Panc1 (cell line): ENCODE results near the gene FARSB. TPM values are rescaled to one million over a fixed set of nuclear protein-coding genes. Genes with fewer than 3 reads are reported as not detected.

Experiments used
- ATAC-seq: fragments of 200-7000 bp; cut with Tn5 transposase; 2 replicates; pipeline ENCODE4 v1.9.1; 2020; ENCODE audit warnings: mild to moderate bottlenecking, moderate library complexity
- BruUV-seq: library from RNA; stranded (reverse); fragments of 400-500 nt; replicated peaks from 2 replicates; lab custom pipeline; 2021; lab: Mats Ljungman, UMichigan
- CTCF ChIA-PET: fragments of 300-600 bp; sonication (Branson Sonifier 250); formaldehyde crosslinking; loops from one replicate; lab custom pipeline; 2022; ENCODE audit warnings: antibody characterized with exemption; lab: Charles Lee
- POLR2A ChIA-PET: fragments of 300-600 bp; sonication (Branson Sonifier 250); formaldehyde crosslinking; loops from one replicate; lab custom pipeline; 2022; ENCODE audit warnings: antibody characterized with exemption; lab: Charles Lee
- DNase-seq: peaks from one replicate; pipeline ENCODE4 v3.0.0-alpha.2; 2010; ENCODE audit warnings: low read depth, low spot score
- H3K27ac ChIP-seq: 2 replicates; pipeline ENCODE4 v1.5.1; 2011; ENCODE audit warnings: mild to moderate bottlenecking, low read length, inconsistent platforms
- H3K27me3 ChIP-seq: fragments of 200-500 bp; sonication (Bioruptor generic); 2 replicates; pipeline ENCODE4 v1.6.0; 2014; ENCODE audit warnings: low read length, inconsistent platforms; ENCODE audit not compliant: control insufficient read depth, insufficient read depth
- H3K36me3 ChIP-seq: fragments of 200-500 bp; sonication (Bioruptor generic); 2 replicates; pipeline ENCODE4 v1.5.1; 2014; ENCODE audit warnings: inconsistent platforms, mild to moderate bottlenecking, low read length, moderate library complexity; ENCODE audit not compliant: control insufficient read depth, insufficient read depth
- H3K4me1 ChIP-seq: 2 replicates; pipeline ENCODE4 v1.5.1; 2011; ENCODE audit warnings: inconsistent platforms, mild to moderate bottlenecking, low read length, moderate library complexity; ENCODE audit not compliant: control insufficient read depth, insufficient read depth
- H3K4me3 ChIP-seq, 2 experiments: 2 replicates each; pipeline ENCODE4 v1.5.1; 2011 to 2012; ENCODE audit warnings: low read depth in 2 of 2, low read length in 2 of 2, mild to moderate bottlenecking in 2 of 2, inconsistent platforms in 1 of 2, moderate library complexity in 1 of 2
- H3K9me3 ChIP-seq: fragments of 200-500 bp; sonication (Bioruptor generic); 2 replicates; pipeline ENCODE4 v1.5.1; 2014; ENCODE audit warnings: low read depth, mild to moderate bottlenecking, inconsistent platforms, low read length, moderate library complexity; ENCODE audit not compliant: control insufficient read depth, insufficient read depth
- POLR2AphosphoS5 ChIP-seq: IDR thresholded peaks from 2 replicates; pipeline ENCODE4 v1.6.1; 2012; ENCODE audit warnings: mild to moderate bottlenecking, low read depth, low read length, moderate library complexity
- REST ChIP-seq, 2 experiments: IDR thresholded peaks; 2 replicates each; pipeline ENCODE4 v1.6.1; 2011 to 2012; ENCODE audit warnings: low read depth in 2 of 2, control low read depth in 1 of 2, low read length in 1 of 2, mild to moderate bottlenecking in 1 of 2, moderate library complexity in 1 of 2; ENCODE audit not compliant: insufficient read depth in 1 of 2
- SIN3A ChIP-seq: IDR thresholded peaks from 2 replicates; pipeline ENCODE4 v1.6.1; 2012; ENCODE audit warnings: low read depth, mild to moderate bottlenecking, low read length, moderate library complexity, borderline replicate concordance; ENCODE audit not compliant: insufficient read depth
- TCF7L2 ChIP-seq: IDR thresholded peaks from 2 replicates; pipeline ENCODE4 v1.6.1; 2011; ENCODE audit warnings: mild to moderate bottlenecking, low read depth, low read length, inconsistent platforms
- in situ Hi-C: cut with HindIII; loops from 2 replicates; pipeline ENCODE4 v1.10.0; 2016; ENCODE audit warnings: low sequenced_read_pairs, low pct_unique_long_range_greater_than_20kb
- intact Hi-C: fragments of 100-400 bp; cut with micrococcal nuclease; formaldehyde crosslinking; loops from one replicate; pipeline ENCODE4 v1.10.0; 2022; ENCODE audit not compliant: unreplicated experiment
- total RNA-seq: library from RNA; stranded (reverse); gene quantifications from one replicate; pipeline ENCODE4 v1.2.1, GENCODE V29; 2021; ENCODE audit not compliant: unreplicated experiment
- TF ChIP-seq, protein P1 (sequence below): fragments of 450-650 bp; IDR thresholded peaks from 2 replicates; pipeline ENCODE4 v1.5.1; 2017; ENCODE audit warnings: mild to moderate bottlenecking

FARSB gene
- total RNA-seq, 1 experiment from 2014 or later, result 31.6 TPM

DNA sequence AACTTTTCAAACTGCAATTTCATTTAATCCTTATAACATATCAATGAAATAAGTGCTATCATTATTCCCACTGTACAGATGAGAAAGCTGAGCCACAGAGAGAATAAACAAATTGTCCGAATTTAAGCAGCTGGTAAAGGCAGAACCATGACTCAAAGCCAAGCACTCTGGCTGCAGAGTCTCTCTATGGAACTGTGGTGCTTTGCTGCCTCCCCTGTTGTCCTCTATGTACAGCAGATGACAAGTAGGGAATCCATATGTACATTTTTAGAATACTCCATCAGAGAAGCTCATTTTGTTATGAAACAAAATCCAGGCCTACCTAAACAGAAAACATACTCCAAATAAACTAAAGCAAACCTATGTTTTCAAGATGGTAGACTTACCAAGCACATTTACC is 45.1 kb downstream of the FARSB start:
- BruUV-seq, result no TSS peak
- intact Hi-C loops, result loop anchor here (5.0 kb wide), 1 partner anchor 293 kb away; no protein-coding TSS in a partner anchor
- DNase-seq, result no peak
- POLR2A ChIA-PET, result no interaction called here
- H3K9me3 ChIP-seq, result no peaks in the 10 kb centered on the region
- no peaks in the 10 kb centered on the region for H3K27me3 ChIP-seq
- no peak overlapping the region for H3K27ac ChIP-seq
- in situ Hi-C loops, result no loop called here
- no peak overlapping the region for H3K4me3 ChIP-seq
- no peak for ATAC-seq
- H3K36me3 ChIP-seq, result peaks cover 26% of the 10 kb centered on the region
- CTCF ChIA-PET, result interaction anchor here (0.6 kb wide), 1 partner anchor 593 kb away, joined by 5 read pairs; no protein-coding TSS in a partner anchor
- H3K4me1 ChIP-seq, result no peaks in the 10 kb centered on the region
- TF ChIP-seq, protein P1, sequence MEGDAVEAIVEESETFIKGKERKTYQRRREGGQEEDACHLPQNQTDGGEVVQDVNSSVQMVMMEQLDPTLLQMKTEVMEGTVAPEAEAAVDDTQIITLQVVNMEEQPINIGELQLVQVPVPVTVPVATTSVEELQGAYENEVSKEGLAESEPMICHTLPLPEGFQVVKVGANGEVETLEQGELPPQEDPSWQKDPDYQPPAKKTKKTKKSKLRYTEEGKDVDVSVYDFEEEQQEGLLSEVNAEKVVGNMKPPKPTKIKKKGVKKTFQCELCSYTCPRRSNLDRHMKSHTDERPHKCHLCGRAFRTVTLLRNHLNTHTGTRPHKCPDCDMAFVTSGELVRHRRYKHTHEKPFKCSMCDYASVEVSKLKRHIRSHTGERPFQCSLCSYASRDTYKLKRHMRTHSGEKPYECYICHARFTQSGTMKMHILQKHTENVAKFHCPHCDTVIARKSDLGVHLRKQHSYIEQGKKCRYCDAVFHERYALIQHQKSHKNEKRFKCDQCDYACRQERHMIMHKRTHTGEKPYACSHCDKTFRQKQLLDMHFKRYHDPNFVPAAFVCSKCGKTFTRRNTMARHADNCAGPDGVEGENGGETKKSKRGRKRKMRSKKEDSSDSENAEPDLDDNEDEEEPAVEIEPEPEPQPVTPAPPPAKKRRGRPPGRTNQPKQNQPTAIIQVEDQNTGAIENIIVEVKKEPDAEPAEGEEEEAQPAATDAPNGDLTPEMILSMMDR, result no peak; the same call in 1 of the 2 replicates
- TF ChIP-seq REST (IDR thresholded peaks at IDR 0.05; ENCODE audit: insufficient read depth in 1 of 2, low read depth in 2 of 2, low read length in 1 of 2) (no peak), SIN3A (no peak)

- in situ Hi-C loops, result no loop called here
- H3K27ac ChIP-seq, result no peak overlapping the region
- intact Hi-C loops, result no loop called here
- peaks cover 24% of the 10 kb centered on the region for H3K36me3 ChIP-seq
- POLR2A ChIA-PET, result no interaction called here
- TF ChIP-seq TCF7L2, result no peak
- no peak for TF ChIP-seq REST (IDR thresholded peaks at IDR 0.05; ENCODE audit: insufficient read depth in 1 of 2, low read depth in 2 of 2, low read length in 1 of 2)
- TF ChIP-seq POLR2AphosphoS5, result no peak
- TF ChIP-seq, protein P1, result no peak
- CTCF ChIA-PET, result no interaction called here
- H3K4me3 ChIP-seq, result no peak overlapping the region
- H3K9me3 ChIP-seq, result no peaks in the 10 kb centered on the region
- ATAC-seq, result no peak
- BruUV-seq, result no TSS peak
- H3K4me1 ChIP-seq, result no peaks in the 10 kb centered on the region
- DNase-seq, result no peak
- no peaks in the 10 kb centered on the region for H3K27me3 ChIP-seq
Measured at GRCh38 chr2:222609381-222609780, 46.5 kb downstream of the FARSB start.
